Inflammatory macrophage treated with lipopolysaccharide for 4 hours (primary cell): ENCODE results near the gene CBX6.

ENCODE experiments used
- DNase-seq: peaks from one replicate; pipeline ENCODE4 v3.0.0-alpha.2; 2020

CBX6 gene

GRCh38 chr22:38839686-38840085, 32.3 kb downstream of the CBX6 start:
- no peak for DNase-seq

- no peak for DNase-seq
Observed at GRCh38 chr22:38837414-38837928, 34.5 kb downstream of the CBX6 start.

DNA sequence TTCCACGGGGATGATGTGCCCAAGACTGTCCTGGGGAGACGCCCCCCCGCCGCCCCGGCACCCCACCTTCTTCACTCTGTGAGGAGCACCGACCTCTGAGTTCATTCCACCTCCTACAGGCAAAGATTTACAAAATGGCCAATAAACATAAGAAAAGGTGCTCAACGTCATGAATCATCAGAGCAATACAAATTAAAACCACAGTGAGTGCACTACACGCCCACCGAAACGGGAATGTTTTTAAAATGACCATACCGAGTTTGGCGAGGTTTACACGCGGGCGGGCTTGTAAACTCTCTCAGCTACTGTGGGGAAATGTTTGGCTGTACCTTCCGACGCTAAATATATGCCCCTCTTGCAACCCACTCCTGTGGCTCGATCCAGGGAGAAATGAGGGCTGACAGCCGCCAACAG, 36.1 kb downstream of the CBX6 start:
- no peak for DNase-seq

DNA sequence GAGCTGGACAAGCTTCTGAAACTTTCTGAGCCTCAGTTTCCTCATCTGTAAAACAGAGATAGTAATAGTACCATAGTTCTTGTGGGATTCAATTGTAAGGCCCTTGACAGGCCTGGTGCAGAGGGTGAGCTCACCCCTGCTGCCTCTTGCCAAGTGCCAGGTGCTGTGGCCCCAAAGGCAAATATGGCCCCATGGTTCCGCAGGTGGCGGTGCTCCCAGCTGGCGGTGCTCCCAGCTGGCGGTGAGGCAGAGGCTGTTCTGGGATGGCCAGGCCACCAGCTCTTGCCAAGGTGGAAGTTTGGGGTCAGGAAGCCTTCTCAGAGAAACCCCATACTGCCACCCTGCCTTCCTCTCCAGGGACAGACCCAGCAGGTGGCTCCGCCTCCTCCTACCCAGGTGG, 37.0 kb downstream of the CBX6 start:
- no peak for DNase-seq

- DNase-seq = no peak
Observed at GRCh38 chr22:38834215-38834953, 37.6 kb downstream of the CBX6 start.

DNA sequence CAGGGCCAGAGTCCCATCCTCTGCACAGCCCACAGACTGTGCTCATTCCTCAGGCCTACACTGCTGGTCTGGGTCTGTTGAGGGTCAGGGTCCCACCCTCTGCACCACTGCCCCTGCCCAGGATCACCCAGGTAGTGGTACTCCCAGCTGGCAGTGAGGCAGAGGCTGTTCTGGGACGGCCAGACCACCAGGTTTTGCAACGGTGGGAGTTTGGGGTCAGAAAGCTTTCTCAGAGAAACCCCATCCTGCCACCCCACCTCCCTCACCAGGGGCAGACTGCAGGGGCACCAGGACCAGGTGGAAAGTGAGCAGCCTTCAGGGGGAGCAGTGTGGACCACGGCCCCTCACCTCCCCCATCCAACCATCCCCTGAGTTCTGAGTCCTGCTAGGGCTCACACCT, 39.0 kb downstream of the CBX6 start:
- no peak for DNase-seq

DNA sequence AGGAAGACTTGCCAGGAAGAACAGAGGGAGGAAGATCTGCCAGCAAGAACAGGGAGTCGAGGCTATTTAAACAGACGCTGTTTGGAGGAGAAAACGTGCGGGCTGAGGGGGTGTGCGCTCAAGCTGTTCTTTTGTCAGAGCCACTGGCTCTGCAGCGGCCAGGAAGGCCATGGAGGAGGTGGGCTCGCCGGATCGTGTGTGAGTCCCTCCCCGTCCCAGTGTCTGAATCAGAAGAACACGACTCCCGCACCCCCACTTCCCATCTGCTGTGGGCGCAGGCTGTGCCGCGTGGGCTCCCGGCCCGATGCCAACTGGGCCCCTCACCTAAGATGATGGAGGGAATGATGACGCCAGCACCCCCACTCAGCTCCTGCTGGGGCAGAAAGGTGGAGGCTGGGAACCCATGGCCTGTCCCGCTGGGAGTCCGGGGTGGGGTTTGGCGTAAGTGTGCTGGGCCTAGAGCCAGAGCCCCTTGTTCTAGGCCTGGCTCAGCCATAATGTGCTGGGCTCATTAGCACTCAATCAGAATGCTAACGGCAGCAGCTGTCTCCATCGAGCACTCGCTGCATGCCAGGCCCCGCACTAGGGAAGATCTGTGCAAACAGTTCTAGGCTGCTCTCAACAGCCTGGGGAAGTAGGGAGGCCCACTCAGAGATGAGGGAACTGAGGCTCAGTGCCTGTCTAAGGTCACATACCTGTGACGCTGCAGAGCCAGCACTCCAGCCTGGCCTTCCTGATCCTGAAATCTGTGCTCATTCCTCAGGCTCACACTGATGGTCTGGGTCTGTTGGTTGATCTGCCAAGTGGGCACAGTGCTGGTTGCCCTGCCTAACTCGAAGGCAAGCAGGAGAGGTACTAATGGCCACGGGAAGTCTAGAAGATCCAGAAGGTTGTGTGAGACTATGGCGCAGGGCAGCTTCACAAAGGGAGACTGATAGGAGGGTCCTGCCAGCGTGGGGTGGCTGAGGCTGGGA, 39.7 kb downstream of the CBX6 start:
- DNase-seq = peak; percentile 15

- peak; percentile 90 for DNase-seq
Observed at GRCh38 chr22:38831166-38831945, 40.7 kb downstream of the CBX6 start.

DNA sequence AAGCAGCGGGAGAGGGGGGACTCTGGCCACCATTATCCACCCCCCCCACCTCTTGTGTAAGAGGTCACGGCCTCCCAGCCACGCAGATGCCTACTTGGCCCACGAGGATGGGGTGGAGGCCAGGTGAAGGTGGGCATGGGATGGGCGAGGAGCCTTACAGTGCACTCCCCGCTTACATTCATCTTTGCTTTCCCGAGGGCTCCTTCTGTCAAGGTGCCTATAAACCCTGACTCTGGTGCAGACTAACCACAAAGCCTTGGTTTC, 41.2 kb downstream of the CBX6 start:
- DNase-seq = no peak

DNA sequence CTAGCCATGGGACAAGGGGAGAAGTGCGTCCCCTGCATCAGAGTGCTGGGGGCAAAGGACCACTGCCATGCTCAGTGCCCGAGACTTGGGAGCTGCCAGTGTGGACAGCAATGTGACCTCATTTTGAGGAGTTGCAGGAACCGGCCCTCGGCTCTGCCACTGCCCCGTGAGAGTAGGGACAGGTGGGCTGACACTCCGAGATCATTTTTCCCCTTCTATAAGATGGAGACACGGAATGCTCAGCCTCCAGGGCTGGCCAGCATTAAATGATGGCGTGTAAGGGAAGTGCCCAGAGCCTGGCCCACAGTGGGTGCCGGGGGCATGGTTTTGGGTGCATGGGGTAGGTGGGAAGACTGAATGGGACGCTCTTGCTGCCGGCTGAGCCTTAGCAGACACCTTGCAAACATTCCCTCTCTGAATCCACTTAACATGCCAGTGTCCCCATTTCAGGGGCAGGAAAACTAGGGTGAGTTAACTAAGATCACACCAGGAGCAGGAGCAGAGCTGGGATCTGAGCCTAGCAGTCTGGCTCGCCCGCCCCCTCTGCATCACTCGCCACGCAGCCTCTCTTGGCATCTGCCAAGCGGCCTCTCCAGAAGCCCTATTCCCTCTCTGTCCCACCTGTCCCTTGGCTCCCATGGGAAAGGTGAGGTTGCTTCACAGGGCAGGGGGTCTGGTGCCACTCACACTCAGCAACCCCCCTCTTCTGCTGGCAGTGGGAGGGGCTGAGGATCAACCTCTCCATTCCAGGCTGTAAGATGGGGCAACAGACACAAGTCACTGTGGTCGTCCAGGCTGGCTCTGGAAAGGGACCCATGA, 41.8 kb downstream of the CBX6 start:
- no peak for DNase-seq

GRCh38 chr22:38829485-38829884, 42.5 kb downstream of the CBX6 start:
- no peak for DNase-seq

DNA sequence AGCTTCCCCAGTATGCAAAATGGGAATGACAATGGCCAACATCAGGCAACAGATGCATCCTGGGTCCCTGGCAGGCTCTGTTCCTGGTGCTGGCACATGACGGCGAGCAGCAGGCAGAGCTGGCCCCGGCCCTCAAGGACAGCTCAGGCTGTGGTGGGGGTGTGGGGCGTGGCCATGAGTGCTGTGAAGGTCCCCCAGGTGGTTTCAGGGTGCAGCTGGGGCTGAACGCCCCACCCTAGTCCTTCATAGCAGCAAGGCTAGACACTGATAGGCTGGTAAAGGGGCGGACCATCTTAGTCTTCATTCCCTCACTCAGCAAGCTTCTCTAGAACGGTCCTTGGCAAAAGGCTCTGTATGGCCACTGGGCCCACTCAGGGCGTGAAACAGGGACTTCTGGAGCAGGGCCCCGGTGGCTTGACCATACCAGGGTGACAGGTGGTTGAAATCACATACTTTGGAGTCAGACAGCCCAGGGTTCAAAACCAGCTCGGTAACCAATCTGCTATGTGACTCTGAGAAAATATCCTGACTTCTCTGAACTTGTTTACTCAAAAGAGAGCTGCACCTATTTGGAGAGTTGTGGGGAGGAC, 43.3 kb downstream of the CBX6 start:
- DNase-seq = no peak

GRCh38 chr22:38828191-38828590, 43.8 kb downstream of the CBX6 start:
- DNase-seq = no peak

GRCh38 chr22:38827510-38827909, 44.5 kb downstream of the CBX6 start:
- no peak for DNase-seq

- no peak for DNase-seq
Observed at GRCh38 chr22:38826801-38827200, 45.2 kb downstream of the CBX6 start.

- no peak for DNase-seq
Observed at GRCh38 chr22:38826386-38826785, 45.6 kb downstream of the CBX6 start.

DNA sequence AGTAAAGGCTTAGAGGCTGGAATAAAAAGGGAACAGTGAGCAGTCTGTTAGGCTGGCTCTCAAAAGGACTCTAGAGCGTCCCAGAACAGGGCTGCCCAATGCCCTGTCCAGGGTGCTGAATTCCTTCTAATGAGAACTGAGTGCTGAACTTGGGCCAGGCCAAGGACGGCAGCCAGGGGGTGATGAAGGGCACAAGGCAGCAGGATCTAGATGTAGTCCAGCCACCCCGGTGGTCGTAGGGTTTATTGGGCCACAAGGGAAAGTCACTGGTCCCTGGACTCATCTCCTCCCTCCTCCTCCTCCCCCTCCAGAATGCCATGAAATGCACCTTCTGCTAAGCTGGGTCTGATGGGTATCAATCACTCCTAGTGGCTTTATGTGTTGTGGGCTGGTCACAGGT, 47.4 kb downstream of the CBX6 start:
- DNase-seq = peak; percentile 66

- no peak for DNase-seq
Observed at GRCh38 chr22:38823637-38824036, 48.4 kb downstream of the CBX6 start.

DNA sequence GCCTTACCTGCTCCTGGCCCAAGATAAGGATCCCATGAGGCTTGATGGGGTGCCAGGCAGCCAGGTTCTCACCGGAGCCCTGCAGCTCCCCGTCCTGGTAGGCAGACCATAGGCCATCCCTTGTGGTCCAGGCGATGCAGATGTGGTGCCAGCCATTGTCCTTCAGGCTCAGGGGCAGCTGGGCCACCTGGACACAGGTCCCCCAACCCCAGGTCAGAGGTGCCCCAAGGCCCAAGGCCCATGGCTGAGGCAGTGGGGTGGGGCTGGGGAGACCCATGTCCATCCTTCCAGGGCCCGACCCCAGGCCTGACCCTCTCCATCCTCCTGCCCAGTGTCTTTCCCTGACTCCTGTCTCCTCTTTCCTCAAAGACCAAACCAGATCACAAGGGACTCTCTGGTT, 48.9 kb downstream of the CBX6 start:
- DNase-seq = no peak

DNA sequence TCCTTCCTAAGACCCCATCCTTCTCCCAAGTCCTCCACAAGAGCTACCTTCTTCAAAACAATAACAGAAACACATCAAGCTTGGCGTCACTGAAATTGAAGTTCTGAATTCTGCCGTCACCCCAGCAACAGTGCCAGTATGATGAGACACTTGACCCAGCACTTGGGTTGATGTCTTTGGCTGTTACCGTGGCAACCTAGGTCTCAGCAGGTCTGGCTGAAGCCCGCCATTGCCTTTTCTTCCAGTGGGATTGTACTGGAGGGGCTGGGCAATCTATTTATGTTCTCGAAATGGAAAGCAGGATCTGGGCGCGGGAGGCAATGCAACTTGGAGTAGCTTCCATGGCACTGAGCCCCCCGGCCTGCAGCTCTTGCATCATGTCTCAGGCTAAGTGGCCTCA, 52.0 kb downstream of the CBX6 start:
- DNase-seq = no peak

DNA sequence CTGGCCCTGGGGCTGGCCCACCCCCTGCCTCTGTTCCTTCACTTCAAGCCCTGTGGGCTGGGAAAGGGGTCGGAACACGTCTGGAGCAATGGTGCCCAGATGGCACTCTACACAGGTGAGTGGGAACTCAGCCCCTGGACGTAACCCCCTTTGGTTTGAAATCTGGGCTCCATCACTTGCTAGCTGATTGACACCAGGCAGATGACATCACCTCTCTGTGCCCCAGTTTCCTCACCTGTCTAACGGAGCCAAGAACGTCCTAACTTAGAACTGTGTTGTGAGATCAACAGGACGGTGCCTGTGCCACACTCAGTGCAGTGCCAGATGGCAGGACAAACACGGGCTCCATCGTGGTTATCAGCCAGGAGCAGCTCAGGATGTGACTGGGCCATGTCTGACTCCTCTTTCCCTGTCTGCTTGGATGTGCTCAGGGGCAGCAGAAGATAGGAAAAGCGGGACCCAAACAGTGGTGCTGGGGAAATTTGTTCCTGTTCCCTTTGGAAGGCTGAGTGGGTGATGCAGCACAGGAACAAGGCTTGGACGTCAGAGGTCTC, 52.6 kb downstream of the CBX6 start:
- DNase-seq = no peak

GRCh38 chr22:38817196-38817595, 54.8 kb downstream of the CBX6 start:
- no peak for DNase-seq
